HepG2 (cell line): Measurements from ENCODE around the gene ODR4. TPM values are rescaled to one million over a fixed set of nuclear protein-coding genes. Genes with fewer than 3 reads are reported as not detected.
A peak's percentile ranks its signal among the peaks of the same experiment; 100 is the strongest.

Experiments
- AHR ChIP-seq: IDR thresholded peaks from 2 replicates; pipeline ENCODE4 v1.6.1; 2018; ENCODE audit warnings: missing genetic modification reagents, missing compliant biosample characterization
- ARNT ChIP-seq: fragments of 450-650 bp; IDR thresholded peaks from 2 replicates; pipeline ENCODE4 v1.6.1; 2017
- CBX5 ChIP-seq: sonication (generic); formaldehyde crosslinking; IDR thresholded peaks from 2 replicates; pipeline ENCODE4 v1.4.0; 2020; ENCODE audit warnings: missing genetic modification reagents, borderline replicate concordance
- DBP ChIP-seq: sonication (generic); formaldehyde crosslinking; IDR thresholded peaks from 2 replicates; pipeline ENCODE4 v1.4.0; 2020; ENCODE audit warnings: missing genetic modification reagents; ENCODE audit errors: not compliant biosample characterization
- FOXJ3 ChIP-seq: sonication (generic); formaldehyde crosslinking; IDR thresholded peaks from 2 replicates; pipeline ENCODE4 v1.4.0; 2020; ENCODE audit warnings: missing genetic modification reagents, mild to moderate bottlenecking, borderline replicate concordance
- HIC2 ChIP-seq: sonication (generic); formaldehyde crosslinking; IDR thresholded peaks from 2 replicates; pipeline ENCODE4 v1.9.0; 2022; ENCODE audit warnings: low read depth, missing genetic modification reagents
- MIXL1 ChIP-seq: IDR thresholded peaks from 2 replicates; pipeline ENCODE4 v1.6.1; 2016
- NCOR1 ChIP-seq: fragments of 200-600 bp; sonication (generic); IDR thresholded peaks from 2 replicates; pipeline ENCODE4 v1.7.0; 2017; ENCODE audit warnings: antibody characterized with exemption, low read length, borderline replicate concordance
- NFRKB ChIP-seq: fragments of 450-650 bp; IDR thresholded peaks from 2 replicates; pipeline ENCODE4 v1.6.1; 2017
- PAXIP1 ChIP-seq: sonication (generic); formaldehyde crosslinking; conservative IDR thresholded peaks from 2 replicates; pipeline ENCODE4 v1.4.0; 2020; ENCODE audit warnings: mild to moderate bottlenecking, missing genetic modification reagents, moderate library complexity
- RAD21 ChIP-seq: fragments of 450-650 bp; formaldehyde crosslinking; IDR thresholded peaks from 2 replicates; pipeline ENCODE4 v1.5.0; 2020; ENCODE audit warnings: mild to moderate bottlenecking
- SALL1 ChIP-seq: sonication (generic); formaldehyde crosslinking; IDR thresholded peaks from 2 replicates; pipeline ENCODE4 v1.8.0; 2022; ENCODE audit warnings: mild to moderate bottlenecking, missing genetic modification reagents
- ZNF614 ChIP-seq: IDR thresholded peaks from 2 replicates; pipeline ENCODE4 v1.6.1; 2018; ENCODE audit warnings: missing biosample characterization, missing genetic modification reagents, inconsistent platforms, borderline replicate concordance
- ZNF891 ChIP-seq: sonication (generic); formaldehyde crosslinking; IDR thresholded peaks from 2 replicates; pipeline ENCODE4 v1.5.0; 2020; ENCODE audit warnings: mild to moderate bottlenecking, missing genetic modification reagents
- polyA plus RNA-seq, 8 experiments: library from polyadenylated mRNA; depleted of rRNA in 3 of 8; stranded (reverse) in 7 of 8; unstranded in 1 of 8; fragments of >200 nt; fragmentation: Illumina TruSeq in 4 of 8; extraction: Trizol in 4 of 8; gene quantifications; 2 replicates each; pipeline versions ENCODE4 v1.2.1 to v1.2.3, GENCODE V29; 2011 to 2016; ENCODE audit warnings: low read depth in 4 of 8, missing spikeins in 1 of 8, mixed read lengths in 1 of 8; ENCODE audit not compliant: insufficient read depth in 1 of 8
- total RNA-seq, 5 experiments: library from RNA; depleted of rRNA; stranded (reverse); fragments of >200 nt; fragmentation: Illumina TruSeq; extraction: Trizol; gene quantifications; 2 replicates each; pipeline ENCODE4 v1.2.3, GENCODE V29; 2016; ENCODE audit warnings: low read depth in 1 of 5
- TF ChIP-seq, protein P1 (sequence below): sonication (generic); formaldehyde crosslinking; IDR thresholded peaks from 2 replicates; pipeline ENCODE4 v1.5.1; 2020; ENCODE audit warnings: missing genetic modification reagents, mild to moderate bottlenecking, borderline replicate concordance
- TF ChIP-seq, protein P2 (sequence below): IDR thresholded peaks from 2 replicates; pipeline ENCODE4 v1.6.1; 2016; ENCODE audit warnings: missing genetic modification reagents, missing compliant biosample characterization
- TF ChIP-seq, protein P3 (sequence below): sonication (generic); formaldehyde crosslinking; IDR thresholded peaks from 2 replicates; pipeline ENCODE4 v1.4.0; 2020; ENCODE audit warnings: missing genetic modification reagents, mild to moderate bottlenecking, borderline replicate concordance

Gene ODR4
- total and polyA plus RNA-seq, 2 of the 13 experiments (the other 11 are each of a cell fraction or from before 2014, with no cell fraction given) = 16.3 to 22.0 TPM

DNA sequence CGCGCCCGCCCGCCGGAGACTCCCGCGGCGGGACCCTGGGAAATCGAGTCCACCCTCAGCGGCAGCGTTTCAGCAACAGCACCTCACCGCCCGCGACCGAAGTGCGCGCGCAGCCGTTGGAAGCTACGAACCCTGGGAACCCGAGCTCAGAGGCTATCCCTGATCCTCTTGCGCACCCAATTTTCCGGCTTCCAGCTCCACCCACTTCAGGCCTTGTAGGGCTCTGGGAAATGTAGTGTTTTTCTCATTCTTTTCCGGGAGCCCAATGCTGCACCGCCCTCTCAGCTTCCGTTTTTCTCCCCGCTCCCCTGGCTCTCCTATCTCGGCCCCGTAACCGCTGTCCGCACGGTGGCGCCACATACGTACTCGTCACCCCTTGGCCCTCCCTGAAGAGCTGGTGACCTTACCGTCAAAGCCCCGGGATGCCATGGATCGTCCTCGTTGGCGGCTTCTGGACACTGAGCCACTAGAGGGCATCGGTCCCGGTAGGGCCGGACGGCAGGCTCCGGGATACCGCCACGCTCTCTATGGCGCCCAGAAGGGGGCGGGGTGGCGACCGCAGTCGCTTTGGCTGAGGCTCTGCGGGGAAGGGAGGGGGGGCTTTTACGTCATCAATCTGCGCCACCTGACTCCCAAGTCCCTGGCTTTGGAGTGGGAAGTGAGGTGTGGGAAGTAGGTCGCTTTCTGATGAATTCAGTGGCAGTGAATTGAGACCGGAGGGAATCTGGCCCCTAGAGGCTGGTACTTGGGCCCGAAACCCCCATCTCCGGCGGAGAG is at the start of gene ODR4, which contains the start of gene TPR (continued):
- TF ChIP-seq ZNF891 (CRISPR knock-in tag) = no peak
- TF ChIP-seq, protein P1, sequence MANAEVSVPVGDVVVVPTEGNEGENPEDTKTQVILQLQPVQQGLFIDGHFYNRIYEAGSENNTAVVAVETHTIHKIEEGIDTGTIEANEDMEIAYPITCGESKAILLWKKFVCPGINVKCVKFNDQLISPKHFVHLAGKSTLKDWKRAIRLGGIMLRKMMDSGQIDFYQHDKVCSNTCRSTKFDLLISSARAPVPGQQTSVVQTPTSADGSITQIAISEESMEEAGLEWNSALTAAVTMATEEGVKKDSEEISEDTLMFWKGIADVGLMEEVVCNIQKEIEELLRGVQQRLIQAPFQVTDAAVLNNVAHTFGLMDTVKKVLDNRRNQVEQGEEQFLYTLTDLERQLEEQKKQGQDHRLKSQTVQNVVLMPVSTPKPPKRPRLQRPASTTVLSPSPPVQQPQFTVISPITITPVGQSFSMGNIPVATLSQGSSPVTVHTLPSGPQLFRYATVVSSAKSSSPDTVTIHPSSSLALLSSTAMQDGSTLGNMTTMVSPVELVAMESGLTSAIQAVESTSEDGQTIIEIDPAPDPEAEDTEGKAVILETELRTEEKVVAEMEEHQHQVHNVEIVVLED (CRISPR knock-in tag) = peak; percentile 81
- no peak; the same call in 1 of the 2 replicates for TF ChIP-seq RAD21 (CRISPR knock-in tag)
- peak; percentile 64 for TF ChIP-seq SALL1 (CRISPR knock-in tag)
- TF ChIP-seq CBX5 (CRISPR knock-in tag) = peak; percentile 54; the same call in 1 of the 2 replicates
- TF ChIP-seq ZNF614 (CRISPR knock-in tag) = peak; percentile 53; the same call in 1 of the 2 replicates
- TF ChIP-seq FOXJ3 (CRISPR knock-in tag) = peak; percentile 43; the same call in 1 of the 2 replicates
- TF ChIP-seq PAXIP1 (CRISPR knock-in tag) = peak; percentile 50
- peak; percentile 6 for TF ChIP-seq MIXL1 (CRISPR knock-in tag)
- TF ChIP-seq, protein P2, sequence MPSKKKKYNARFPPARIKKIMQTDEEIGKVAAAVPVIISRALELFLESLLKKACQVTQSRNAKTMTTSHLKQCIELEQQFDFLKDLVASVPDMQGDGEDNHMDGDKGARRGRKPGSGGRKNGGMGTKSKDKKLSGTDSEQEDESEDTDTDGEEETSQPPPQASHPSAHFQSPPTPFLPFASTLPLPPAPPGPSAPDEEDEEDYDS (CRISPR knock-in tag) = peak; percentile 7; the same call in 1 of the 2 replicates
- TF ChIP-seq DBP = no peak
- TF ChIP-seq HIC2 (CRISPR knock-in tag) = no peak
- no peak; the same call in 1 of the 2 replicates for TF ChIP-seq AHR (CRISPR knock-in tag)
- no peak for TF ChIP-seq NCOR1
- TF ChIP-seq, protein P3, sequence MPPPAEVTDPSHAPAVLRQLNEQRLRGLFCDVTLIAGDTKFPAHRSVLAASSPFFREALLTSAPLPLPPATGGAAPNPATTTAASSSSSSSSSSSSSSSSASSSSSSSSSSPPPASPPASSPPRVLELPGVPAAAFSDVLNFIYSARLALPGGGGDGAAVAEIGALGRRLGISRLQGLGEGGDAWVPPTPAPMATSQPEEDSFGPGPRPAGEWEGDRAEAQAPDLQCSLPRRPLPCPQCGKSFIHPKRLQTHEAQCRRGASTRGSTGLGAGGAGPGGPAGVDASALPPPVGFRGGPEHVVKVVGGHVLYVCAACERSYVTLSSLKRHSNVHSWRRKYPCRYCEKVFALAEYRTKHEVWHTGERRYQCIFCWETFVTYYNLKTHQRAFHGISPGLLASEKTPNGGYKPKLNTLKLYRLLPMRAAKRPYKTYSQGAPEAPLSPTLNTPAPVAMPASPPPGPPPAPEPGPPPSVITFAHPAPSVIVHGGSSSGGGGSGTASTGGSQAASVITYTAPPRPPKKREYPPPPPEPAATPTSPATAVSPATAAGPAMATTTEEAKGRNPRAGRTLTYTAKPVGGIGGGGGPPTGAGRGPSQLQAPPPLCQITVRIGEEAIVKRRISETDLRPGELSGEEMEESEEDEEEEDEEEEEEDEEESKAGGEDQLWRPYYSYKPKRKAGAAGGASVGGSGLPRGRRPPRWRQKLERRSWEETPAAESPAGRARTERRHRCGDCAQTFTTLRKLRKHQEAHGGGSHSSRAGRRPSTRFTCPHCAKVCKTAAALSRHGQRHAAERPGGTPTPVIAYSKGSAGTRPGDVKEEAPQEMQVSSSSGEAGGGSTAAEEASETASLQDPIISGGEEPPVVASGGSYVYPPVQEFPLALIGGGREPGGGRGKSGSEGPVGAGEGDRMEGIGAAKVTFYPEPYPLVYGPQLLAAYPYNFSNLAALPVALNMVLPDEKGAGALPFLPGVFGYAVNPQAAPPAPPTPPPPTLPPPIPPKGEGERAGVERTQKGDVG (CRISPR knock-in tag) = peak; percentile 52; the same call in 1 of the 2 replicates
- no peak for TF ChIP-seq ARNT
- TF ChIP-seq NFRKB = no peak
